ENCODE data around the gene TMEM150B.

The TMEM150B gene

GRCh38 chr19:55312621-55313512 is 12.3 kb downstream of the TMEM150B start:
- peaks cover 29% of the 10 kb centered on the region for H3K36me3 Mint-ChIP-seq (ENCODE audit: low read depth)
- DNase-seq, result no peak
- peaks cover 3% of the 10 kb centered on the region for H3K27me3 Mint-ChIP-seq (ENCODE audit: low read depth, poor library complexity)
- TF ChIP-seq, protein P1, sequence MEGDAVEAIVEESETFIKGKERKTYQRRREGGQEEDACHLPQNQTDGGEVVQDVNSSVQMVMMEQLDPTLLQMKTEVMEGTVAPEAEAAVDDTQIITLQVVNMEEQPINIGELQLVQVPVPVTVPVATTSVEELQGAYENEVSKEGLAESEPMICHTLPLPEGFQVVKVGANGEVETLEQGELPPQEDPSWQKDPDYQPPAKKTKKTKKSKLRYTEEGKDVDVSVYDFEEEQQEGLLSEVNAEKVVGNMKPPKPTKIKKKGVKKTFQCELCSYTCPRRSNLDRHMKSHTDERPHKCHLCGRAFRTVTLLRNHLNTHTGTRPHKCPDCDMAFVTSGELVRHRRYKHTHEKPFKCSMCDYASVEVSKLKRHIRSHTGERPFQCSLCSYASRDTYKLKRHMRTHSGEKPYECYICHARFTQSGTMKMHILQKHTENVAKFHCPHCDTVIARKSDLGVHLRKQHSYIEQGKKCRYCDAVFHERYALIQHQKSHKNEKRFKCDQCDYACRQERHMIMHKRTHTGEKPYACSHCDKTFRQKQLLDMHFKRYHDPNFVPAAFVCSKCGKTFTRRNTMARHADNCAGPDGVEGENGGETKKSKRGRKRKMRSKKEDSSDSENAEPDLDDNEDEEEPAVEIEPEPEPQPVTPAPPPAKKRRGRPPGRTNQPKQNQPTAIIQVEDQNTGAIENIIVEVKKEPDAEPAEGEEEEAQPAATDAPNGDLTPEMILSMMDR (IDR thresholded peaks at IDR 0.05), result no peak
- no peaks in the 10 kb centered on the region for H3K9me3 Mint-ChIP-seq
- H3K27ac Mint-ChIP-seq, result peak overlapping the region; percentile 91
- peak overlapping the region; percentile 39 for H3K4me3 Mint-ChIP-seq
- peaks cover 26% of the 10 kb centered on the region for H3K4me1 Mint-ChIP-seq

DNA sequence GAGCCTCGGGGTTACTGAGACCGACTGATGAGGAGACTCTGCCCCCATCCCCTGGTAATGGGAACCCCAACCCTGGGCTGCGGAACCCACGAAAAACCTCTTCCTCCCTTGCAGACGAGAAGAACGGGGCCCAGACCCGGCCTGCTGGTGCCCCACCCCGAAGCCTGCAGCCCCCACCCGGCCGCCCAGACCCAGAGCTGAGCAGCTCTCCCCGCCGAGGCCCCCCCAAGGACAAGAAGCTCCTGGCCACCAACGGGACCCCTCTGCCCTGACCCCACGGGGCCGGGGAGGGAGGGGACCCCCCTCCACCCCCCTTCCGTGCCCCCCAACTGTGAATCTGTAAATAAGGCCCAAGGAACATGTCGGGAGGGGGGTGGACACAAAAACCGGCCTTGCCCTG is 13.3 kb downstream of the TMEM150B start:
- Mint-ChIP-seq H3K27ac (peak overlapping the region; percentile 66), H3K36me3 (ENCODE audit: low read depth) (peaks cover 38% of the 10 kb centered on the region), H3K4me1 (peaks cover 26% of the 10 kb centered on the region), H3K27me3 (ENCODE audit: low read depth, poor library complexity) (no peaks in the 10 kb centered on the region), H3K9me3 (no peaks in the 10 kb centered on the region), H3K4me3 (no peak overlapping the region)
- TF ChIP-seq, protein P1 (IDR thresholded peaks at IDR 0.05), result no peak
- DNase-seq, result no peak

- Mint-ChIP-seq H3K27ac (peak overlapping the region; percentile 66), H3K36me3 (ENCODE audit: low read depth) (peaks cover 42% of the 10 kb centered on the region), H3K9me3 (no peaks in the 10 kb centered on the region), H3K4me1 (peaks cover 22% of the 10 kb centered on the region), H3K4me3 (no peak overlapping the region), H3K27me3 (ENCODE audit: low read depth, poor library complexity) (no peaks in the 10 kb centered on the region)
- TF ChIP-seq, protein P1 (IDR thresholded peaks at IDR 0.05), result no peak
- no peak for DNase-seq
Measured at GRCh38 chr19:55311397-55311796, 13.7 kb downstream of the TMEM150B start.

GRCh38 chr19:55310498-55310897 is 14.6 kb downstream of the TMEM150B start:
- no peak for DNase-seq
- TF ChIP-seq, protein P1 (IDR thresholded peaks at IDR 0.05), result no peak
- Mint-ChIP-seq H3K4me1 (peaks cover 23% of the 10 kb centered on the region), H3K27ac (no peak overlapping the region), H3K36me3 (ENCODE audit: low read depth) (peaks cover 49% of the 10 kb centered on the region), H3K4me3 (no peak overlapping the region), H3K27me3 (ENCODE audit: low read depth, poor library complexity) (no peaks in the 10 kb centered on the region), H3K9me3 (no peaks in the 10 kb centered on the region)

DNA sequence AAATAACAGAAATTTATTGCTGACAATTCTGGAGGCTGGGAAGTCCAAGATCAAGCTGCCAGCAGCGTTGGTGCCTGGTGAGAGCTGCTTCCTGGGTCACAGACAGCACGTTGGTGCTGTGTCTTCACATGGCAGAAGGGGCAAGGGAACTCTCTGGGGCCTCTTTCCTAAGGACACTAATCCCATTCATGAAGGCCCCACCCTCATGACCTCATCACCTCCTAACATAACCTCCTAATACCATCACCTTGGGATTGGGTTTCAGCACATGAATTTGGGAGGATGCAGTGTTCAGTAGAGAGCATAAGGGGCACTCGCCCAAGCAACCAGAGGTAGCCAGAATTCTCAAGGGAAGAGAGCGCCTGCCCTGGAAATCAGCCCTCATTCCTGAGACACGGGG is 15.7 kb downstream of the TMEM150B start:
- no peak for DNase-seq
- TF ChIP-seq, protein P1 (IDR thresholded peaks at IDR 0.05), result no peak
- Mint-ChIP-seq H3K4me3 (no peak overlapping the region), H3K27me3 (ENCODE audit: low read depth, poor library complexity) (no peaks in the 10 kb centered on the region), H3K4me1 (peaks cover 21% of the 10 kb centered on the region), H3K36me3 (ENCODE audit: low read depth) (peaks cover 52% of the 10 kb centered on the region), H3K9me3 (no peaks in the 10 kb centered on the region), H3K27ac (no peak overlapping the region)

DNA sequence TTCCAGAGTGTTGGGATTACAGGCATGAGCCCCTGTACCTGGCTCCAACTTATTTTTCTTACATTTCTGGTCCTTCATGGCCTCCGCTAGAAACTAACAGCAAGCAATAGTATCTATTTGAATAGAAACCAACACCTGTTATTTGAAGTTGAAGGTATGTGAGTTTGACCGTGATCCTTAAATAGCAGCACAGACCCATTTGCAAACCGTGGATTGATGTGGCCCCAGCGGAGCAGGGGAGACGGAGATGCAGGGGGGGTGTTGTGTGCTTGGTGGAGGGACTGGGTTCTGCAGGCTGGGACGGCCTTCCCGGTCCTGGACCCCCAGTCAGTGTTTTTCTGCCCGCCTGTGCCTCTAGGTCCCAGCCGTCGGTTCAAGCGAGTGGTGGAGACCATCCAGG is 16.9 kb downstream of the TMEM150B start:
- H3K4me3 Mint-ChIP-seq, result no peak overlapping the region
- no peaks in the 10 kb centered on the region for H3K9me3 Mint-ChIP-seq

More for the DNA sequence above, 16.9 kb downstream of the TMEM150B start:
- Mint-ChIP-seq H3K36me3 (ENCODE audit: low read depth) (peaks cover 59% of the 10 kb centered on the region), H3K27me3 (ENCODE audit: low read depth, poor library complexity) (no peaks in the 10 kb centered on the region), H3K27ac (no peak overlapping the region), H3K4me1 (peaks cover 12% of the 10 kb centered on the region)
- DNase-seq, result no peak
- TF ChIP-seq, protein P1 (IDR thresholded peaks at IDR 0.05), result no peak
